ENCODE results near the gene TMEM88. TPM values are rescaled to one million over a fixed set of nuclear protein-coding genes. Genes with fewer than 3 reads are reported as not detected.

Gene TMEM88
- total and polyA plus RNA-seq, 2 of the 13 experiments (the other 11 are each of a cell fraction or from before 2014, with no cell fraction given): 0.31 to 0.66 TPM

DNA sequence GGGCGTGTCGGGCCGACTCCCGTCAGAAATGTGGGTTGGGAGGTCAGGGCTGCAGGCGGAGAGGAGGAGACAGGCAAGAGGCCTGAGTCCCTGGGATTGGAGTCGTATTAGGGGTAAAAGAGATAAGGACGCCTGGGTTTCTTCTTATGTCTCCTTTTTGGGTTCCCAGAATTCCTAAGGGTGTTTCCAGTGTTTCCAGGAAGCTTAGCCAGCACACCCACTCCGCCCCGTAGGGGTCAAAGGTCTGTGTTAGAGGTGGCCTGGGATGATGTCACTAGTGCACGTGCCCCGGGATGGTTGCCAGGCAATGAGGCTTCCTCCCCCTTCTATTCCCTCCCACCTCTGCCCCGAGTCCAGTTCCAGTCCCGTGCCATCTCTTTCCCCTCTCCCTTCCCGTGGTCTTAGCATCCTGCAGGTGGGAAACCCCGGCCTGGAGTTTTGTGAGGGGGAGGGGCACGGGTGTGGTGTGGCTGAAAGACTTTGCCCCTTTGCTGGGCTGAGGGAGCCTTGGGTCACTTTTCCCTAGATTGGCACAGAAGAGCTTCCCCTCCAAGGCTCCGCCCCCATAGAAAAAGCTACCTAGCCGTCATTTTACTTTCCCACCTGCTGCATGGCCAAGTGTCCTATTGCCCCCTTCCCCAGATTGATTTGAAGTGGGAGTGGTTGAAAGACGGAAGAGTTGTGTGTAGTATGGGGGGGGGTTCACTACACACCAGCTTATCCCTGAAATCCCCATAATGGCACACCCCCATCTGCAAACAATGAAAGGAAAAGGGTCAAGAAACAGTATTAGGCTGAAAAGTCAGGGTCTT is 18.1 kb upstream of the TMEM88 start (continued):
- TF ChIP-seq GABPA (IDR thresholded peaks at IDR 0.05; ENCODE audit: low read depth, low read length): peak; percentile 34; the same call in 1 of the 2 replicates
- TF ChIP-seq GABPA (CRISPR knock-in tag; IDR thresholded peaks at IDR 0.05; ENCODE audit: low read depth): peak; percentile 81
- TF ChIP-seq, protein P1, sequence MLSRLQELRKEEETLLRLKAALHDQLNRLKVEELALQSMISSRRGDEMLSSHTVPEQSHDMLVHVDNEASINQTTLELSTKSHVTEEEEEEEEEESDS (CRISPR knock-in tag; IDR thresholded peaks at IDR 0.05; ENCODE audit: borderline replicate concordance): peak; percentile 41; the same call in 1 of the 2 replicates
- TF ChIP-seq, protein P2, sequence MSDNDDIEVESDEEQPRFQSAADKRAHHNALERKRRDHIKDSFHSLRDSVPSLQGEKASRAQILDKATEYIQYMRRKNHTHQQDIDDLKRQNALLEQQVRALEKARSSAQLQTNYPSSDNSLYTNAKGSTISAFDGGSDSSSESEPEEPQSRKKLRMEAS (IDR thresholded peaks at IDR 0.05): peak; percentile 93
- TF ChIP-seq HMGA1 (CRISPR knock-in tag; conservative IDR thresholded peaks at IDR 0.05): no peak
- TF ChIP-seq SRSF1 (optimal IDR thresholded peaks at IDR 0.05; ENCODE audit: low read depth, low read length): peak; percentile 14
- TF ChIP-seq SKI (IDR thresholded peaks at IDR 0.05; ENCODE audit: partially characterized antibody): peak; percentile 96
- TF ChIP-seq ZNF607 (CRISPR knock-in tag; IDR thresholded peaks at IDR 0.05; ENCODE audit: borderline replicate concordance): no peak; the same call in 1 of the 2 replicates
- TF ChIP-seq ZNF841 (CRISPR knock-in tag; IDR thresholded peaks at IDR 0.05; ENCODE audit: borderline replicate concordance): no peak; the same call in 1 of the 2 replicates

DNA sequence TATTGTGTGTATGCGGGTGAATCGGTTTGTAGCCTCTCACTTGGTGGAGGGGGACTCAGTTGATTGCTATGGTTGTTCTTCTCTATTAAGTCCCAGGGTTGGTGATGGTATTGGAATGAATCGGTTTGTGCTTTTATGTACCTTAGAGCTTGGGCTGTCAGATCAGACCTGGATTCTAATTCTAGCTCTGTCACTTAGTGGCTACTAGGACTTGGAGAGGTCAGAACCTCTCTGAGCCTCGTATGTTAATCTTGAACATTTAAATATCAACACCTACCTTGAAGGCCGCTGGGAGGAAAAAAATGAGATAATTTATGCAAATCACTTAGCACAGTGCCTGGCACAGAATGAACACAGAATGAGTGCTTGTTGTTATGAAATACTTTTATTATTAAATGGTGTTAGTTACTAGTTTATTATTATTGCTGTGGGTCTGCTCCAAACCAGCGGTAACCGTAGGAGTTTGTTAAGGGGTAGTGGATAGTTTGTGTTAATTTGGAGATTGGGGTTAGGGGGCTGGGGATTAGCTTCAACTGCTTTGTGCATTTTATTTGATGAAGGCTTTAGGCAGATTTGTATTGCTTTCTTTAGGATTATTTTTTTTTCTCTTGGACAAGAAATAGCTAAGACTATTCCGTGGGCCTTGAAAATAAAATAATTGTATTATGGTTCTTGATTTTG is 17.3 kb upstream of the TMEM88 start:
- Histone ChIP-seq H3K9me3 (ENCODE audit: low read length) (no peaks in the 10 kb centered on the region), H3K27ac (ENCODE audit: extremely low read length, insufficient read depth, low read length) (peak overlapping the region; percentile 92), H3K4me1 (ENCODE audit: insufficient read depth, low read length) (peaks cover 52% of the 10 kb centered on the region), H3K27me3 (ENCODE audit: control insufficient read depth in 1 of 2, insufficient read depth in 2 of 2, low read length in 2 of 2) (no peaks in the 10 kb centered on the region; a peak in 1 of 5 replicates), H3K79me2 (ENCODE audit: insufficient read depth, low read length) (peaks cover 34% of the 10 kb centered on the region), H3K4me2 (ENCODE audit: low read depth, low read length) (peak overlapping the region; percentile 71), H3K36me3 (replicated peaks in 1 of 2; ENCODE audit: control insufficient read depth in 1 of 2, insufficient read depth in 2 of 2, low read length in 2 of 2) (0 out of 5 replicates have a peak, but pooled peaks cover 0 to 5% of the 10 kb centered on the region in 2 experiments), H3K4me3 (replicated peaks in 1 of 3; ENCODE audit: insufficient read depth in 1 of 3, low read depth in 2 of 3, low read length in 3 of 3) (peak overlapping the region; percentile 38 to 92 (median 55)), H4K20me1 (ENCODE audit: insufficient read depth, low read length) (peaks cover 9% of the 10 kb centered on the region; the same call in 1 of the 2 replicates), H2AFZ (ENCODE audit: low read length) (no peak overlapping the region), H3K9ac (ENCODE audit: insufficient read depth, low read depth, low read length) (peak overlapping the region; percentile 67)
- no TSS peak for BruUV-seq (replicated peaks)
- no peak for ATAC-seq
- 0% methylated on average over 8 of the region's 8 CpGs for WGBS (ENCODE audit: low lambda C conversion rate)
- in situ Hi-C loops (cut with HindIII; ENCODE audit: extremely low pct_ligation_motif_present, low pct_unique_long_range_greater_than_20kb): no loop called here
- ChIA-PET CTCF (ENCODE audit: low intra/inter-chr PET ratio, low total read pairs) (no interaction called here), POLR2A (interaction anchor here (0.6 to 8.2 kb wide), 19 partner anchors 6 to 458 kb away, joined by 3 to 159 read pairs (median 4); partner anchors contain the start of genes CD68, CHD3, CNTROB and CYB5D1)
- intact Hi-C loops (cut with micrococcal nuclease; ENCODE audit: unreplicated experiment): loop anchor here (2.0 kb wide), 1 partner anchor 19 kb away; the partner anchor contains the start of gene NAA38
- peak; percentile 21 for DNase-seq (ENCODE audit: low spot score)
- FAIRE-seq: no peak
- TF ChIP-seq ZNF20 (CRISPR knock-in tag; IDR thresholded peaks at IDR 0.05) (no peak), ZSCAN29 (CRISPR knock-in tag; conservative IDR thresholded peaks at IDR 0.05) (peak; percentile 73; the same call in 1 of the 2 replicates), RARG (CRISPR knock-in tag; IDR thresholded peaks at IDR 0.05; ENCODE audit: low read depth) (peak; percentile 71; the same call in 1 of the 2 replicates), JUNB (CRISPR knock-in tag; IDR thresholded peaks at IDR 0.05; ENCODE audit: borderline replicate concordance) (0 out of 2 replicates have a peak, but pooled peaks have one; percentile 2), JDP2 (CRISPR knock-in tag; IDR thresholded peaks at IDR 0.05; ENCODE audit: borderline replicate concordance) (no peak)
- TF ChIP-seq, protein P3, sequence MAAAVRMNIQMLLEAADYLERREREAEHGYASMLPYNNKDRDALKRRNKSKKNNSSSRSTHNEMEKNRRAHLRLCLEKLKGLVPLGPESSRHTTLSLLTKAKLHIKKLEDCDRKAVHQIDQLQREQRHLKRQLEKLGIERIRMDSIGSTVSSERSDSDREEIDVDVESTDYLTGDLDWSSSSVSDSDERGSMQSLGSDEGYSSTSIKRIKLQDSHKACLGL (CRISPR knock-in tag; IDR thresholded peaks at IDR 0.05): no peak

Measured in HepG2 (cell line).